ENCODE data around the gene TNS3.
"Not testable (repeated sequence)": the region's sequence is repeated elsewhere in the genome, so short reads cannot be mapped to it uniquely, and the experiment has no call there.

Gene TNS3

DNA sequence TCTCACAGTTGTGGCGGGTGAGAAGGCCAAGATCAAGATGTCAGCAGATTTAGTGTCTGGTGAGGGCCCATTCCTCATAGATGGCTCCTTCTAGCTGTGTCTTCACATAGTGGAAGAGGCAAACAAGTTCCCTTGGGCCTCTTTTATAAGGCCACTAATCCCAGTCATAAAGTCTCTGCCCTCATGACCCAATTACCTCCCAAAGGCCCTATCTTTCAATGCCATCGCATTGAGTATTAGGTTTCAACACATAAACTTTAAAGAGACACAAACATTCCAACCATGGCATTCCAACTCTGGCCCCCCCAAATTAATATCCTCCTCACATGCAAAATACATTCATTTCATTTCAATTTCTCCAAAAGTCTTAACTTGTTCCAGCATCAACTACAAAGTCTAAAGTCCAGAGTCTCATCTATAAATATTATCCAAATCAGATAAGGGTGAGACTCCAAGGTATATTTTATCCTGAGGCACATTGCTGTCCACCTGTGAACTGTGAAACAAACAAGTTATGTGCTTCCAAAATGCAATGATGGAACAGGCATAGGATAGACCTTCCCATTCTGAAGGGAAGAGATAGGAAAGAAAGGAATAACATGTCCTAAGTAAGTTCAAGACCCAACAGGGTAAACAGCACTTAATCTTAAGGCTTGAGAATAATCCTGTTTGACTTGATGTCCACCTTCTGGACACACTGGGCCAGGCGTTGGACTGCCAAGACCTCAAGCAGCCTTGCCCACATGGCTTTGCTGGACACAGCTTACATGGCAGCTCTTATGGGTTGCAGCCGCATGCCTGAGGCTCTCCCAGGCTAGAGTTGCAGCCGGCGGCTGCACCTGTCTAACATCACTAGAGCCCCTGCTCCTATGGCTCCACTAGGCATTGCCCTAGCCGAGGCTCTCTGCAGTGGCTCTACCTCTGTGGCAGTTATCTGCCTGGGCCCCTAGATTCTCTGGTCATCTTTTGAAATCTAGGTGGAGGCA is 312.8 kb downstream of the TNS3 start:
- no peak overlapping the region for H3K4me3 Mint-ChIP-seq
- H3K9me3 Mint-ChIP-seq, result peaks cover 0 to 4% of the 10 kb centered on the region in 2 donors
- no peak overlapping the region for H3K27ac Mint-ChIP-seq
- no peaks in the 10 kb centered on the region for H3K36me3 Mint-ChIP-seq (ENCODE audit: insufficient read depth)
- no peak for ATAC-seq (replicated peaks)
- H3K27me3 Mint-ChIP-seq, result no peaks in the 10 kb centered on the region
- DNase-seq, result no peak
- H3K4me1 Mint-ChIP-seq (ENCODE audit: low read depth in 2 of 2), result no peaks in the 10 kb centered on the region

DNA sequence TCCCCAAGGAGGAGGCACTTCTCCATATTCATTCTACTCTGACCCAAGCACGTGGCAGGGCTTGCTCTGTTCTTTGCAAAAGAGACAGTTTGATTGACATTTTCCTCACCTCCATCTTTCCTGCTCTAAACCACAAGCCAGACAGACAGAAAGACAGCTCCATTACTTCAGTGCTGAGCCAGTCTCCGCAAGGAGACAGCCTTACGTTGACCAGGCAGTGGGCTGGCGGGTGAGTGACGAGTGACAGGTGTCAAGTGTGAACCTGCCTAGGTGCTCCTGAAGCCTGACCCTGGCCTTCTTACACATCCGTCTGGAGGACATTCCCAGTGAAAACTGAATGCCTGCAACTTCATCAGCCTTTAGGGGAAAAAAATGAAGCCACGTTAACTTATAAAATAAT is 314.6 kb downstream of the TNS3 start:
- ATAC-seq (replicated peaks) (no peak), DNase-seq (no peak)
- no peak overlapping the region for H3K27ac Mint-ChIP-seq
- peaks cover 0 to 5% of the 10 kb centered on the region in 2 donors for H3K9me3 Mint-ChIP-seq
- H3K4me3 Mint-ChIP-seq, result no peak overlapping the region
- H3K27me3 Mint-ChIP-seq, result no peaks in the 10 kb centered on the region
- H3K4me1 Mint-ChIP-seq (ENCODE audit: low read depth in 2 of 2), result no peaks in the 10 kb centered on the region
- no peaks in the 10 kb centered on the region for H3K36me3 Mint-ChIP-seq (ENCODE audit: insufficient read depth)

DNA sequence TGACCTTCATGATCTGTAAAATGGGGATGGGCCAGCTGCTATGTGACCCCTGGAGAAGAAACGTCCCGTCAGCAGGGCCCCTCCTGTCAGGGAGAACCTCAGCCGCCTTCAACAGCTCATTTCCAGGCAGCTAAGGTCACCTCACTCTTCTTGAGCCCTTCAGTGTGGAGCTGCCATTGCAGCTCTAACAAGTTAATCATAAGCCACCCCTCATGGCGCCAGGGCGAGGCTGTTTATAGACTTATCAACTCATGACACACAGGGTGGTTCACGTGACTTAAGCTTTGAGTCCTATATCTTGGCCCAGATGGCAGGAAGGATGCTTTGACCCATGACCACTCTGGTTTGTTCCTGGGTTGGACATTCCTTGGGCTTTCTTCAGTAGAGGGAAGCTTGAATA is 315.1 kb downstream of the TNS3 start:
- DNase-seq (no peak), ATAC-seq (replicated peaks) (no peak)
- no peaks in the 10 kb centered on the region for H3K27me3 Mint-ChIP-seq
- no peak overlapping the region for H3K4me3 Mint-ChIP-seq
- H3K27ac Mint-ChIP-seq, result no peak overlapping the region
- no peaks in the 10 kb centered on the region for H3K36me3 Mint-ChIP-seq (ENCODE audit: insufficient read depth)
- H3K4me1 Mint-ChIP-seq (ENCODE audit: low read depth in 2 of 2), result no peaks in the 10 kb centered on the region
- H3K9me3 Mint-ChIP-seq, result peaks cover 0 to 5% of the 10 kb centered on the region in 2 donors

DNA sequence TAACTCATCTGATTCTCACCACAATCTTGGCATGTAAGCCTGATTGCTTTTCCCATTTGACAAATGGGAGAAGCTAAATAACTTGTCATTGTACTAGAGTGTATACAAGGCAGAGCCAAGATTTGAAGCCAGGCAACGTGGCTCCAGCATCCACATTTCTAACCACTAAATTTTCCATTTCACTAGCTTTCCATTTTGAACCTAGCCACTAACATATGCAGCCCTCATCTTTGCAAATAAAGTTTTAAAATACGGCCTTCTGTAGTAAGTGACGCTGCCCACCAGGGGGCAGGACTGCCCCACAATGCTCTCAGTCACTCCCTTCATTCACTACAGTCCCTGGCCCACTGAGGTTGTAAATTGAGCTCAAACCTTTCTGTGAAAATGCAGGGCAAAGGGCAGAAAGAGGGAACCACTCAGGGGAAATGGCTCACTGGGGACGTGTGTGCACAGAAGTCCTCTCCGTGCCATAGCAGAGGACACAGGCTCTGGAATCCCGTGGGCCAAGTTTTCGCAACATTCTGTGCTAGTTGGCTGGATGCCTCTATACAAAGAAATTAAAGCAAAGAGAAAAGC is 315.7 kb downstream of the TNS3 start:
- ATAC-seq (replicated peaks) (no peak), DNase-seq (no peak)
- no peaks in the 10 kb centered on the region for H3K36me3 Mint-ChIP-seq (ENCODE audit: insufficient read depth)
- H3K9me3 Mint-ChIP-seq, result peaks cover 0 to 5% of the 10 kb centered on the region in 2 donors
- H3K27me3 Mint-ChIP-seq, result no peaks in the 10 kb centered on the region
- no peaks in the 10 kb centered on the region for H3K4me1 Mint-ChIP-seq (ENCODE audit: low read depth in 2 of 2)
- no peak overlapping the region for H3K27ac Mint-ChIP-seq
- no peak overlapping the region for H3K4me3 Mint-ChIP-seq

DNA sequence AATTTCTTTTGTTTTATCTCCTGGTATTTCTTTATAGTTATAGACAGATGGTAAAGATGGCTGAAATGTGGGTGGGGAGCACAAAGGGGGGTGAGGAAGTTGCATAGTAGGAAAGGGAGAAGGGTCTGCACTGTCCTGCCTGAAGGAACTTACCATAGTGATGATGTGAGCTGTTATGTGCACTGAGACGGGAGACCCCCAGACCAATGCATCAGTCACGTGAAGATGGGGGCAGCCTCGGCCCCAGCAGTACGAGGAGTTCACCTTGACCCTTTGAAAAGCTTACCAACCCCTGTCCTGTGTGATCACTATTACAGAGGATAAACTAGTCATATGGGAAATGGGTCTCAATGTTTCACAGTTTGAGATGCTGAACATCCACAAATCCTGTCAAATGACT is 316.3 kb downstream of the TNS3 start:
- no peak overlapping the region for H3K4me3 Mint-ChIP-seq
- no peaks in the 10 kb centered on the region for H3K4me1 Mint-ChIP-seq (ENCODE audit: low read depth in 2 of 2)
- H3K36me3 Mint-ChIP-seq (ENCODE audit: insufficient read depth), result no peaks in the 10 kb centered on the region
- no peaks in the 10 kb centered on the region for H3K27me3 Mint-ChIP-seq
- ATAC-seq (replicated peaks) (no peak), DNase-seq (no peak)
- peaks cover 0 to 5% of the 10 kb centered on the region in 2 donors for H3K9me3 Mint-ChIP-seq
- H3K27ac Mint-ChIP-seq, result no peak overlapping the region

DNA sequence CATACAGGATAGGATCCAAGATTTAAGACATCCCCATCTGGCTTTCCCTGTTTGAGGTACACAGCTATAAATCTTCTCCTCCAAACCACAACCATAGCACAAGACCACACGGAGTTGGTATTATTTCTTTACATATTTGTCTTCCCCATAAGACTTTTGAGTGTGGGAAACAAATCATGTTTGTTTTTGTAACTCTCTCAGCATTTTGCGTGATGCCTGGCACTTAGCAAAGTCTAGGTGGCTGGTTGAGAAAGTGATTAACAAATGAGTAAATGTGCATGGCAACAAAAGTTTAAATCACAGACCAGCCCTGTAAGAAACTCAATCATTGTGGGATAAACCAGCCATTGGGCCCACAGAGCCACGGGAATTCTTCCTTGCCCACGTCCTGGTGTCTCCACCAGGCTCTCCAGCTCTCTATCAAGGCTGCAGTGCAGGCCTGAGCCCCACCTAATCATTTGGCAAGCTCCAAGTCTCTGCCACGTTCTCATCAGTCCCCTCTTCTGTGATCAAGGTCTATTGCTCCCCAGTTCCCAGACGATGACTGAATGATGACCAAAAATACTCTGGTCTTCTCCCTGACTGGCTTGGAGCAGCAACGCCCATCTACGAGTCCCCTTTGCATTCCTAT is 317.8 kb downstream of the TNS3 start:
- H3K9me3 Mint-ChIP-seq, result peaks cover 0 to 5% of the 10 kb centered on the region in 2 donors
- no peaks in the 10 kb centered on the region for H3K27me3 Mint-ChIP-seq
- H3K4me3 Mint-ChIP-seq, result no peak overlapping the region
- H3K27ac Mint-ChIP-seq, result no peak overlapping the region
- no peak for ATAC-seq (replicated peaks)
- H3K36me3 Mint-ChIP-seq (ENCODE audit: insufficient read depth), result no peaks in the 10 kb centered on the region
- H3K4me1 Mint-ChIP-seq (ENCODE audit: low read depth in 2 of 2), result no peaks in the 10 kb centered on the region
- DNase-seq, result no peak

DNA sequence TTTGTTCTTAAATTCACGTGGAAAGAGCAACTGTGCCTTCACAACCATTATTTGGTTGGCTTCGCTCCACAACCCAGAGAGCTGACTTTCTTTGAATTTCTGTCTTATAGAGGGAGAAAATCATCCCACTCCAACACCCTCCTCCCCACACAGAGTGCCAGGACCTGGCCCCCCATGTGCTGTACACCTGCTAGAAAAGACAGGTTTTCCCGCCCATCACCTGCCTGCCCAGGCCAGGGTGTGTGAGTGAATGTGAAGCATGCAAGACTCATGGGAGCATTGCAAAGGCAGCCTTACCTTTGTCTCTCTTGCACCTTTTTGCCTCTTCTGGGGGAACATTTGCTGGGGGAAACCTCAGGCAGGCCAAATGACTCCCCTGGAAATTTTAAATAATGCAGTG is 319.0 kb downstream of the TNS3 start:
- no peak for ATAC-seq (replicated peaks)
- Mint-ChIP-seq H3K36me3 (ENCODE audit: insufficient read depth) (no peaks in the 10 kb centered on the region), H3K27me3 (no peaks in the 10 kb centered on the region), H3K9me3 (peaks cover 0 to 5% of the 10 kb centered on the region in 2 donors), H3K27ac (no peak overlapping the region), H3K4me3 (no peak overlapping the region), H3K4me1 (ENCODE audit: low read depth in 2 of 2) (no peaks in the 10 kb centered on the region)
- DNase-seq, result no peak

DNA sequence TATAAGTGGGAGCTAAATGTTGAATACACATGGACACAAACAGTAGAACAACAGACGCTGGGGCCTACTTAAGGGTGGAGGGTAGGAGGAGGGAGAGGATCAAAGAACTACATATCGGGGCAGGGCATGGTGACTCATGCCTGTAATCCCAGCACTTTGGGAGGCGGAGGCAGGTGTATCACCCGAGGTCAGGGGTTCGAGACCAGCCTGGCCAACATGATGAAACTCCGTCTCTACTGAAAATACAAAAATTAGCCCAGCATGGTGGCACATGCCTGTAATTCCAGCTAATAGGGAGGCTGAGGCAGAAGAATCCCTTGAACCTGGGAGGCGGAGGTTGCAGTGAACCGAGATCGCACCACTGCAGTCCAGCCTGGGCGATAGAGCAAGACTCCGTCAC is 319.8 kb downstream of the TNS3 start:
- H3K9me3 Mint-ChIP-seq; H3K4me1 Mint-ChIP-seq (ENCODE audit: low read depth in 2 of 2); H3K4me3 Mint-ChIP-seq; H3K27me3 Mint-ChIP-seq; H3K27ac Mint-ChIP-seq; ATAC-seq (replicated peaks); H3K36me3 Mint-ChIP-seq (ENCODE audit: insufficient read depth); DNase-seq: not testable (repeated sequence)

DNA sequence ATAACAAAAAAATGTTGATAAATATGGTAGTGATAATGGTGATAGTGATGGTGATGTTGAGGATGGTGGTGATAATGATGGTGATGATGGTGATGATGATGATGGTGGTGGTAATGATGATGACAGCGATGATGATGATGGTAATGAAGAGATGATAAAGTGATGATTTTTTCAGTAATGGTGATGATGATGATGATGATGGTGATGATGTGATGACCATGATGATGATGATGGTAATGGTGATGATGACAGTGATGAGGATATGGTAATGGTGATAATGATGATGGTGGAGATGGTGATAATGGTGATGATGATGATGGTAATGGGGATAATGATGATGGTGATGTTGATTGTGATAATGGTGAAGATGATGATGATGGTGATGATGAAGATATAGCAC is 321.6 kb downstream of the TNS3 start:
- DNase-seq (no peak), ATAC-seq (replicated peaks) (no peak)
- no peaks in the 10 kb centered on the region for H3K36me3 Mint-ChIP-seq (ENCODE audit: insufficient read depth)
- H3K4me1 Mint-ChIP-seq (ENCODE audit: low read depth in 2 of 2), result no peaks in the 10 kb centered on the region
- H3K27ac Mint-ChIP-seq, result no peak overlapping the region
- peaks cover 0 to 5% of the 10 kb centered on the region in 2 donors for H3K9me3 Mint-ChIP-seq
- peaks cover 0 to 13% of the 10 kb centered on the region in 2 donors for H3K27me3 Mint-ChIP-seq
- H3K4me3 Mint-ChIP-seq, result no peak overlapping the region

DNA sequence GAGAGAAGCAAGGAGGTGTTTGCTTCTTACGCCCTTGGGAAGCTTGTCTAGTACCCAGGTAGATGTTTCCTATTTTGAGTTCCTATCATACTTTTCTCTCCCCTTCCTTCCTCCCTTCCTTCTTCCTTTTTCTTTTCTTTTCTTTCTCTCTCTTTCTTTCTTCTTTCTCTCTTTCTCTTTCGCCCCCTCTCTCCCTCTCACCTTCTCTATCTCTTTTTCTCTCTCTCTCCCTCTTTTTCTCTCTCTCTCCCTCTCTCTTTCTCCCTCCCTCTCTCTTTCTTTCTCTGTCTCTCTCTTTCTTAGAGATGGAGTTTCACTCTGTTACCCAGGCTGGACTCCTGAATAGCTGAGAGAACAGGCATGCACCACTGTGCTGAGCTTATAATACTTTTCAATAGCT is 322.2 kb downstream of the TNS3 start:
- no peaks in the 10 kb centered on the region for H3K36me3 Mint-ChIP-seq (ENCODE audit: insufficient read depth)

DNA sequence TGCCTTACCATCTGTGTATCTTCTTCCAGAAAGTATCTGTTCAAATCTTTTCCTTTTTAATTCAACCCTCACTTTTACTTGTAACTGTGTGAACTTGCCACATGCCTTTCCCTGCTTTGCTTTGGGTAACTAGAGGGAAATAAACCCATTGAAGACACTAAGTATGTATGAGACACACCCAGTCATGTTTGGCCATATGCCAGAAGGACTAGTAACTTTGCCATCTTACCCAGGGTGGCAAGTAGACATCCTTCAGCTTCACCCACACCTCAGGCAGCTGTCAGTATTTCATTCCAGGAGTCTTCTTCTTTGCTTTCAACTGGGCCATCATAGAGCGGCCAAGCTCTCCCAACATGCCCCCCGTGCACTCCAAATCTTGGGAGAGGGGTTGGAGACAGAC is 323.1 kb downstream of the TNS3 start:
- no peaks in the 10 kb centered on the region for H3K36me3 Mint-ChIP-seq (ENCODE audit: insufficient read depth)
- H3K4me1 Mint-ChIP-seq (ENCODE audit: low read depth in 2 of 2), result no peaks in the 10 kb centered on the region
- ATAC-seq (replicated peaks) (no peak), DNase-seq (no peak)
- H3K9me3 Mint-ChIP-seq, result peaks cover 0 to 5% of the 10 kb centered on the region in 2 donors
- H3K4me3 Mint-ChIP-seq, result no peak overlapping the region
- peaks cover 0 to 15% of the 10 kb centered on the region in 2 donors for H3K27me3 Mint-ChIP-seq
- no peak overlapping the region for H3K27ac Mint-ChIP-seq

More for the DNA sequence above, 322.2 kb downstream of the TNS3 start:
- H3K4me1 Mint-ChIP-seq (ENCODE audit: low read depth in 2 of 2), result no peaks in the 10 kb centered on the region
- DNase-seq (no peak), ATAC-seq (replicated peaks) (no peak)
- H3K4me3 Mint-ChIP-seq, result no peak overlapping the region
- H3K27ac Mint-ChIP-seq, result no peak overlapping the region
- H3K27me3 Mint-ChIP-seq, result peaks cover 0 to 14% of the 10 kb centered on the region in 2 donors
- H3K9me3 Mint-ChIP-seq, result peaks cover 0 to 5% of the 10 kb centered on the region in 2 donors

DNA sequence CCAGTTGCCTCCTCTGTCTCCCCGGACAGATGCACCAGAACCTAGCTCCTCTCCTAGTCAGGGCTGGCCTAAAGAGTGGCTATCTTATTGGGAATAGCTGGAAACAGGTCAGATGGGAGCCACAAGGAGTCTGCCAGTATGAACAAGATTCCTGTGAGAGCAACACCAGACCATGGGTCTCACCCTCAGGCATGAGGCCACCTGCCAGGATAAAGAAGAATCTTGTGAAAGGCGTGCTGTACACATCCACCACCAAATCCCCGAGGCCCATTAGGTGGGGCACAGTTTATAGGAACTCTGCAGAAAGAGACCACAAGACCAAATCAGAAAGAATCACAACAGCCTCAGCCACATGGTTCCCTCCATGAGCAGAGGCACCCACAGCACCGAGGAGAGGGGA is 325.9 kb downstream of the TNS3 start:
- H3K36me3 Mint-ChIP-seq (ENCODE audit: insufficient read depth), result no peaks in the 10 kb centered on the region
- H3K27ac Mint-ChIP-seq, result no peak overlapping the region
- peaks cover 0 to 26% of the 10 kb centered on the region in 2 donors for H3K27me3 Mint-ChIP-seq
- no peak for ATAC-seq (replicated peaks)
- DNase-seq, result no peak
- H3K4me1 Mint-ChIP-seq (ENCODE audit: low read depth in 2 of 2), result no peaks in the 10 kb centered on the region
- H3K4me3 Mint-ChIP-seq, result peak overlapping the region in 1 of 2 donors; percentile 4
- peaks cover 0 to 4% of the 10 kb centered on the region in 2 donors for H3K9me3 Mint-ChIP-seq

DNA sequence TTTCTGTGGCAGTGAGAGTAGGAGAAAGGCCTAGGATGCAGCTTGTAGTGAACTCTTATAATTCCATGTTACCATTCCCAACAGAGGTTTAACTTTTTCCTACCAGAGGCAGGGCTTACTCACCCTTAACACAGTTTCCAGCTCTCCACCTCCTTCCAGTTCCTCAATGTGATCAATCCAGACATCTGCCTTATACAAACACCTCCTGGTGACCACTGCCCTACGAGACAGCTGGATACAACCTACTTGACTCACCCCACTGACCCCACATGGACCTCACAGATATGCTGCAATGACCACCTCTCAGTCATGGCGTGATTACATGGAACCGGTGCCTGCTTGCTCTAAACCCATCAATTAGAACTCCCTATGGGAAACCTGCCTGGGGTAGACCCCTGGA is 326.5 kb downstream of the TNS3 start:
- Mint-ChIP-seq H3K4me3 (peak overlapping the region in 1 of 2 donors; percentile 4), H3K4me1 (ENCODE audit: low read depth in 2 of 2) (no peaks in the 10 kb centered on the region), H3K27me3 (peaks cover 0 to 26% of the 10 kb centered on the region in 2 donors), H3K9me3 (peaks cover 0 to 4% of the 10 kb centered on the region in 2 donors), H3K27ac (no peak overlapping the region), H3K36me3 (ENCODE audit: insufficient read depth) (no peaks in the 10 kb centered on the region)
- no peak for DNase-seq
- ATAC-seq (replicated peaks), result no peak
